Measurements from ENCODE around the gene TINCR. TPM values are rescaled to one million over a fixed set of nuclear protein-coding genes. Genes with fewer than 3 reads are reported as not detected.

Gene TINCR
- total and polyA plus RNA-seq, 4 donors: 0.05 to 0.08 TPM; not detected in 2

GRCh38 chr19:5588906-5589676 is 21.3 kb upstream of the TINCR start:
- H3K27me3 ChIP-seq (ENCODE audit: control insufficient read depth in 4 of 4, insufficient read depth in 4 of 4, low read length in 3 of 4): no peaks in the 10 kb centered on the region
- H3K27ac ChIP-seq (ENCODE audit: low read depth in 1 of 2, low read length in 2 of 2): no peak overlapping the region
- H3K9me3 ChIP-seq (ENCODE audit: control insufficient read depth in 4 of 4, low read length in 3 of 4): no peaks in the 10 kb centered on the region
- H3K9ac ChIP-seq (ENCODE audit: low read depth in 1 of 2, low read length in 2 of 2): no peak overlapping the region
- DNase-seq (ENCODE audit: low spot score): no peak
- peaks cover 0 to 2% (median under 1%) of the 10 kb centered on the region in 4 donors for H3K4me1 ChIP-seq (ENCODE audit: control insufficient read depth in 4 of 4, insufficient read depth in 4 of 4, low read length in 3 of 4)
- H3K36me3 ChIP-seq (ENCODE audit: control insufficient read depth in 4 of 4, insufficient read depth in 3 of 4, low read depth in 1 of 4, low read length in 3 of 4): peaks cover 25 to 78% (median 56%) of the 10 kb centered on the region in 4 donors
- H3K4me3 ChIP-seq (ENCODE audit: low read depth in 1 of 3, low read length in 3 of 3): no peak overlapping the region
- WGBS: 88% methylated on average over 30 of the region's 30 CpGs
- no peak for TF ChIP-seq HNF4A (conservative IDR thresholded peaks at IDR 0.05)
- TF ChIP-seq REST (IDR thresholded peaks at IDR 0.05): no peak
- TF ChIP-seq JUND (IDR thresholded peaks at IDR 0.05): no peak
- TF ChIP-seq RAD21 (IDR thresholded peaks at IDR 0.05): no peak
- TF ChIP-seq HNF4G (IDR thresholded peaks at IDR 0.05): no peak
- no peak for TF ChIP-seq GABPA (IDR thresholded peaks at IDR 0.05 in 1 of 2, conservative IDR thresholded peaks at IDR 0.05 in 1 of 2)
- TF ChIP-seq NR2F2 (IDR thresholded peaks at IDR 0.05): no peak
- no peak for TF ChIP-seq SP1 (IDR thresholded peaks at IDR 0.05)
- no peak for TF ChIP-seq MAX (IDR thresholded peaks at IDR 0.05)
- TF ChIP-seq TAF1 (conservative IDR thresholded peaks at IDR 0.05): no peak
- TF ChIP-seq YY1 (IDR thresholded peaks at IDR 0.05): no peak
- no peak for TF ChIP-seq EGR1 (IDR thresholded peaks at IDR 0.05; ENCODE audit: low read depth in 2 of 2)
- no peak for TF ChIP-seq RXRA (IDR thresholded peaks at IDR 0.05)
- TF ChIP-seq CTCF (IDR thresholded peaks at IDR 0.05; ENCODE audit: low read depth, low read length, missing input control): no peak
- no peak for TF ChIP-seq ATF3 (IDR thresholded peaks at IDR 0.05)
- no peak for TF ChIP-seq FOXA2 (IDR thresholded peaks at IDR 0.05)
- TF ChIP-seq ZBTB33 (IDR thresholded peaks at IDR 0.05): no peak
- no peak for TF ChIP-seq FOXA1 (IDR thresholded peaks at IDR 0.05)

All from liver (tissue), 9 donors.